NB4 (cell line): ENCODE data around the gene PDP2.

ENCODE experiments used
- CTCF ChIP-seq: IDR thresholded peaks from one replicate; pipeline ENCODE4 v1.5.1; 2012; ENCODE audit warnings: low read depth, low read length
- MYC ChIP-seq: IDR thresholded peaks from 2 replicates; pipeline ENCODE4 v1.6.1; 2011; ENCODE audit warnings: low read depth, low read length

- TF ChIP-seq CTCF (no peak), MYC (no peak)
Measured at GRCh38 chr16:66849021-66849420, 31.3 kb upstream of the PDP2 start.
